CD4-positive, alpha-beta T cell treated with Interleukin-17A for 4 hours (primary cell): ENCODE data around the gene ITSN2.
"Not testable (repeated sequence)": the region's sequence is repeated elsewhere in the genome, so short reads cannot be mapped to it uniquely, and the experiment has no call there.

Experiments
- DNase-seq: peaks from one replicate; pipeline ENCODE4 v3.0.0-alpha.2; 2020; ENCODE audit warnings: mixed read lengths

Gene ITSN2

DNA sequence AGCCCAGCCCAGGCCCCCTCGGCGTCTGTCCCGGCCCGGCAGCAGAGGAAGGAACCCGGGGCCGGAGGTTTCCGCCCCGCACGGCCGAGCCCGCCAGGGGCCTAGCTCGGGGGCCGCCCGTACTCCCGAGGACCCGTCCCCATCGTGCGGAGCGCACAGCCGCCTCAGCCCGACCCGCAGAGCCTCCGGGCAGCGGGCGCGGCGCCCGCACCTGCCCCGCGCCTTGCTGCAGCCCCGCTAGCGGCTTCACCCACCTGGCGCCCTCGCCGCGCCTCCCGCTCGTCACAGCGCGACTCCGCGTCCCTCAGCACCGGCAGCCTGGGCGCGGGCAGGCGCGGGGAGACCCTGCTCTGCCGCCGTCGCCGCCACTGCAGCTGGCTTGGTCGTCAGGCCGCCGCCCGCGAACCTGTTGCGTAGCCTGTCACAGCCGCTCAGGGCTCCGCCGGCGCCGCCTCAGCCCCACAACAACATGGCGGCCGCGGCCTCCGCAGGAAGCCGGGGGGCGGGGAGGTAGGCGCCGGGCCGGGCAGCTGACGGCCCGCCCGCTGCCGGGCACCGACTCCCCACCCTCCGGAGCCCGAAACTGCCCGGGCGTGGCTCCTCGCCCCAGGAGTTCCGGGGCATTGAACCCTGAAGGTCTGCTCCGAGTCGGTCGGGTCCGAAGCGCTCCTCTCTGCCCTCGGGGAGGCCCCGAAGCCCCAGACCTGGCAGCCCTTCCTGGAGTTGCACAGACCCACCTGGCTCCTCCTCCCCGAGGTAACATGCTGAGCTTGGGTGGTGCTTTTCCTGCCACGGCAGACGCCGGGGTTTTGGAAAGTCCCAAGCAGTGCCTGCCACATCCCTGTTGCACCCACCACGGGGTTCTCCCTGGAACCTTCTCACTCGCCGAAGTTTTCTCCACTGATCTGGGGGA, at the start of gene ITSN2:
Gene ITSN2 (minus strand): TSS at position 487 of the 913 bp plus-strand sequence. CDS start 32,454 bp downstream, outside the sequence.
- DNase-seq, result peak; percentile 84

DNA sequence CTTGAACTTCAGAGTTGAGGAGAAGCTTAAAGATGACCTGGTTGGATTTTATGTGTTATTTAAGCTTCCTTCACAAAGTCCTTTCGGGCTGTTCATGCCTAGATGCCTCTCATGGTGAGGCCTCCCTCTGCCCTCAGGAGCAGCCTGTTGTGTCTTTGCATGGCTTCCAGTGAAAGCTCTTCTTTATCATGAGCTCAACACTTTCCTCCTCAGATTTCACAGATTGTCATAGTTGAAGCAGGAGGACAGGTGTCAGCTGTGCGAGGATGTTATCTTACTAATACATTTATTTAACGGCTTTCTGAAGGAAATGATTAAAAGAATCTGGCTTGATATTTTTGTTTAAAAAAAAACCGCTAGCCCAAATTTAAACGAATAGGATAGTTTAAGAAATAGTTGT, 48.8 kb upstream of the ITSN2 start:
- no peak for DNase-seq

- DNase-seq, result not testable (repeated sequence)
Measured at GRCh38 chr2:24408704-24409103, 48.4 kb upstream of the ITSN2 start.

DNA sequence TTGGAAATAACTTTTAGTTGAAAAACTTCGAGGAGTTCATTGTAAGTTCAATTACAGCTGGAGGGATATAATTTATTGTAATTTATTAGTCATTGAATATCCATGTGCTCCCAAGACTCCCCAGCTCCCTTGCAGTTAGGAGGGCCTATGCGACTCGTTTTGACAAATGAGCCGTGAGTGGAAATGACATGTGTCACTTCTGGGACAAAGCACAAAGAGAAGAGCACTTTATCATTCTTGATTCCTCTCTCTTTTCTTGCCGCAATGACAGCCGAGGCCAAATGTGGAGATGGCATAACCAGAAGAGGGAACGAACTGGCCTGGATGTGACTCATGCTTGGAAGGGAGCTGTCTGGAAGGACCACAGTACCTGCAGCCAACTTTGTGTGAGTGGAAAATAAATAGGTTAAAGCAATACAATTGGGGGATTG, 44.2 kb upstream of the ITSN2 start:
- no peak for DNase-seq

- DNase-seq, result no peak
Measured at GRCh38 chr2:24403832-24404212, 43.5 kb upstream of the ITSN2 start.

DNA sequence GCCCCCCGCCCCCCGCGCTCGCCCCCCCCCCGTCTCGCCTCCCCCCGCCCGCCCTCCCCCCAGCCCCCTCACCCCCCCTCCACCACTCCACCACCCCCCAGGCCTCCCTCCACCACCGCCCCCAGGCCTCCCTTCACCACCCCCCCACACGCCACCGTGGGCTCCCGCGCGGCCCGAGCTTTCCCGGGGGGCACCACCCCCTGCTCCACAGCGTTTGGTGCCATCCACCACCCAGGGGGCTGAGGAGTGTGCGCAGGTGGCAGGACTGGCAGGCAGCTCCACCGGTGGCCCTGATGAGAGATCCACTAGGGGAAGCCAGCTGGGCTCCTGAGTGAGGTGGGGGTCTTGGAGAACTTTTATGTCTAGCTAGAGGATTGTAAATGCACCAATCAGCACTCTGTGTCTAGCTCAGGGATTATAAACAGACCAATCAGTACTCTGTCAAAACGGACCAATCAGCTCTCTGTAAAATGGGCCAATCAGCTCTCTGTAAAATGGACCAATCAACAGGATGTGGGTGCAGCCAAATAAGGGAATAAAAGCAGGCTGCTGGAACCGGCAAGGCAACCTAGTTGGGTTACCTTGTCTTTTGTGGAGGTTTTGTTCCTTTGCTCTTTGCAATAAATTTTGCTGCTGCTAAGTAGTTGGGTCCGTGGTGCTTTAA, 43.0 kb upstream of the ITSN2 start:
- DNase-seq, result no peak

- no peak for DNase-seq
Measured at GRCh38 chr2:24402242-24403097, 42.1 kb upstream of the ITSN2 start.

DNA sequence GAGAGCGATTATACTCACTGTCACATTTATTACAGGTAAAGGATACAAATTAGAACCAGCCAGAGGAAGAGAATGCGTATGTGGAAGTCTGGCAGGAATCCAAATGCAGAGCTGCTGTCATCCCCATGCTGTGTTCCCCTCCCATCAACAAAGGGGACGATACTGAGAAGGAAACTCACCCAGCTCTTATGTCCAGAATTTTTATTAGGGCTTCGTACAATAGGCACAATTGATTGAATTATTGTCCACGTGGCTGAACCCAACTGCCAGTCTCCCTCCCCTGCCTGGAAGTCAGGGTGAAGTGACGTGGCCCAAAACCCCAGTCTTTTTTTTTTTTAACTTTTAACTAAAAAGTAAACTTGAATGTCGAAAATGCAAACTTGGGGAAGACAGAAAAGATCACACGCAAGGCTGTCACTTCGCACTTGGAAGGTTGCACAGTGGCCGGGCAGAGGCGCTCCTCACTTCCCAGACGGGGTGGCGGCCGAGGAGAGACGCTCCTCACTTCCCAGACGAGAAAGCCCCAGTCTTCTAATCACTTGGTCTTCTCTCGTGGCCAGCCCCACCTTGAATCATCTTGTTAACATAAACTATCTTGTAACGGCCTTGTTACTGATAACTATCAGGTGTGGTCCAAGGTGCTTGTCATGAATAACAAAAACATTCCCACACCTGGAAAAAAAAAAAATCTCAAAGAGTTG, 40.0 kb upstream of the ITSN2 start:
- no peak for DNase-seq

- DNase-seq, result no peak
Measured at GRCh38 chr2:24399434-24400206, 39.3 kb upstream of the ITSN2 start.

DNA sequence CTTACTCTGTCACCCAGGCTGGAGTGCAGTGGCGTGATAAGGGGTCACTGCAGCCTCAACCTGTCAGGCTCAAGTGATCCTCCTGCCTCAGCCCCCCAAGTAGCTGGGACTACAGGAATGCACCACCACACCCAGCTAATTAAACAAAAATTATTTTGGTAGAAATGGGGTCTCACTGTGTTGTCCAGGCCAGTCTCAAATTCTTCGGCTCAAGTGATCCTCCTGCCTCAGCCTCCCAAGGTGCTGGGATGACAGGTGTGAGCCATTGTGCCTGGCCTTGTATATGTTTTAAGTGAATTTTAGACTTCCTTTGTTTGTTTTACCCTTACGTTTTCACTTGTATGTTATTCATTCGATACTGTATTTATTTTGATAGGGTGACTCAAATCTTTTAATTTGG, 34.7 kb upstream of the ITSN2 start:
- no peak for DNase-seq

DNA sequence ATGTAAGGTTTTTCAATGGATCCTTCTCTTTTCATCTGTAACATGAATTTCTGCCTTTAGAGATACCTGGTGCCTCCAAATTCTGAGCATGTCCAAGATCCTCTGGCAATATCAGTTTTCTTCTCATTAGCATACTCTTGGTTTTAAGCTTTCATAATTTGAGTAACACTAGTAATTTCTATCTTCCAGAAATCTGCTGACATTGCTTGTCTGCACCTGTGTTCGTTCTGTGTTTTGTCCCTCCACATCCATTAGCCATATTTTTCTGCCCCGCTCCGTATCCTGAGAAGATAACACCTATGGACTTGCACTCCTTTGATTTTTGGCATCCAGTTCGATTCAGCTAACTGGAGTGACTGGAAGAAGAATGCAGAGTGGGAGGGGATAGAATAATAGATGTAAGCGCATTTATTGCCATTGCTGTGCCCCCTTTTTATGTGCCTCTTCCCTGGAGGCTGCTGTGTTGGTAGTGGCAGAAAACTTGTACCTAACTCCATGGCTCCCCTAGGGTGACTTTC, 32.3 kb upstream of the ITSN2 start:
- DNase-seq, result no peak

- DNase-seq, result no peak
Measured at GRCh38 chr2:24385366-24385765, 25.0 kb upstream of the ITSN2 start.

DNA sequence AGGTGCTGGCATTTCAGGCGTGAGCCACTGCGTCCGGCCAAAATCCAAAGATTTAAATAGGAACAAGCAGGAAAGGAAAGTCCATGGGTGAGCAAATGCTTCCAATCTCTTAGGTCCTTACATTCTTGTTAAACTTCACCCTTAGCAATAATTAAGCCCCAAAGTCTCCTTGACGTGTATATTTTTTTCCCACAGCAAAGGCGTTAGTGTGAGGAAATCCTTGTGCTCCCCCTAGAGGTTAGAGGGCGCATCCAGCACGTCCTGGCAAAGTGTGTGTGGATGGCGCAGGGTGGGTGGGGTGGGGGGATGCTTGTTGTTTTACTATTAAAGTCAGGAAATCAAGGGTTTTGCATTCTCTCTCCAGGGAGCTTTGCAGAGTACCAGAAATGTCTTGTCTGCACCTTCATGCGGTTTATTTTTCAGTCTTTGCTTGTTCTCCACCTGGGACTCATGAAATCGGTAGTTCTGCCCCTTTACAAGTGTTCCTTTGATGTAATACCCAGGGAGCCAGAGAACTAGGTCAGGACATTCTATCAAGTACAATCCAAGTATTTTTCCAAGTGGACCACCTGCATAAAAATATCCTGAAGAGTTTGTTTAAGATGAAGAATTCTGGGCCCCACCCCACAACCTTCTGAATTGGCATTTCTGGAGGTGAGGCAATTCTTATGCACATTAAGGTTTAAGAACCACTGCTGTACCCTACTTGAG, 22.2 kb upstream of the ITSN2 start:
- peak; percentile 71 for DNase-seq

- DNase-seq, result no peak
Measured at GRCh38 chr2:24380820-24381219, 20.5 kb upstream of the ITSN2 start.

DNA sequence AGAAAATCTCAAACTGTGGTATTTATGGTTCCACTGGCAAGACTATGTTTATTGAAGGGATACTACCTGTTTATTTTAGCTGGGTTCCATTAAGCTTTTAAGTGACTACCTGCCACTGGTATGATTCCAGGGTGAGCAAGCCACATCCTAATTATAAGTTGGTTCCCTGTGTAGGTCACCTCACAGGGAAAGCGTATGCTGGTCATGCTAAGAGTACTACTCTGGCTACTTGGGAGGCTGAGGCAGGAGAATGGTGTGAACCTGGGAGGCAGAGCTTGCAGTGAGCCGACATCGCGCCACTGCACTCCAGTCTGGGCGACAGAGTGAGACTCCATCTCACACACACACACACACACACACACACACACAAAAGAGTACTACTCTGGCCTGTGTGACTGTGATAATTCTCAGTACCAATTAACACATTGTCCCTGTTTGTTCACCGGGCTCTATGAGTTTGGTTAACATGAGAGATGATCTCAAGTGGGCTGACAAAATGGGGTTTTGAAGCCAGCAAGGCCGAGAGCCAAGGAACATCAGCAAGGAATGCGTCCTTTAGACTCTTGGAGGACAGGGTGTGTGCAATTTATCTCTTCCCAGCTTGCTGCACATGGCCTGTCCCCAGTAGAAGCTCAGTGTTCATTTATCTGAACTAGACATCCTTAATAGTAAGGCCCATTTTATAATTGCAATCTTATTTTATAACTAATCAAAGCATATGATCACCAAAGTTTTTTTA, 15.2 kb upstream of the ITSN2 start:
- no peak for DNase-seq

DNA sequence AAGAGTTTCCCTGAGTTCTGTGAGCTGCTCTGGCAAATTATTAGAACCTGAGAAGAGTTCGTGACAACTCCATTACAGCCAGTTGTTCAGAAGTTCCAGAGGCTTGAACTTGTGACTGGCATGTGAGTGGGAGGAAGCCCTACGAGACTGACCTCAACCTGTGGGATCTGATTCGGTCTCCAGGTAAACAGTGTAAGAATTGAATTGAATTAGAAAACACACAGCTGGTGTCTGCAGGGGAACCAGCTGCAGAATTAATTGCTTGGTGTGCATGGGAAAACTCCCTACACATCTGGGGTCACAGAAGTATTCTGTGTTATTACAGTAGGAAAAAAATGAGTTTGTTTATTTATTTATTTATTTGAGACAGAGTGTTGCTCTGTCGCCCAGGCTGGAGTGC, 14.0 kb upstream of the ITSN2 start:
- DNase-seq, result no peak

- DNase-seq, result no peak
Measured at GRCh38 chr2:24372033-24372432, 11.7 kb upstream of the ITSN2 start.

GRCh38 chr2:24365826-24366225, 5.5 kb upstream of the ITSN2 start:
- DNase-seq, result no peak

DNA sequence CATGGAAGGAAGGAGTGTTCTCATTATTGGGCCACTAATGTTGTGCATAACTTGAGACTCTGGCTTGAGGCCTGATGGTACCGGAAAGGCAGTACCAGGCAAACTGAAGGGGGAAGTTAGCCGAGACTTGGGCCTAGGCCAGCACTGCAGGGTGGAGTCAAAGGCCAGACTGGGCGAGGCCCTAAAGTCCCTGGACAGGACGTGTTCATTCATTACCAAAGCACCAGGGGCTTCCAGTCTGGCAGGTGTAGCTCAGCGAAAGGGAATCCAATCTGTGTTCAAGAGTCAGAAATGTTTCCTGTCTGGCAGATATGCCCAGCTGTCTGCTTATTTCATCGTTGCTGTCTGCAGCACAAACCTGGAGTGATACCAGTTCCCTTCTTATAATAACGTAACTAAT, 4.7 kb upstream of the ITSN2 start:
- no peak for DNase-seq

GRCh38 chr2:24363301-24363700, 3.0 kb upstream of the ITSN2 start:
- DNase-seq, result no peak
